Stomach (tissue), 9 donors: Measurements from ENCODE around the gene BORCS8. TPM values are rescaled to one million over a fixed set of nuclear protein-coding genes. Genes with fewer than 3 reads are reported as not detected.

Experiments used
- DNase-seq, 2 donors: peaks; one replicate each; pipeline versions ENCODE4 v3.0.0 to v3.0.0-alpha.2; 2013 to 2019
- H3K27ac ChIP-seq, 5 donors: fragments of 200-600 bp in 4 of 5; sonication (generic) in 4 of 5; one replicate each; pipeline ENCODE4 v1.5.1; 2013 to 2019; ENCODE audit warnings: mild to moderate bottlenecking in 1 of 5, moderate library complexity in 1 of 5
- H3K27me3 ChIP-seq, 3 donors: fragments of 200-600 bp; sonication (generic); one replicate each; pipeline ENCODE4 v1.5.1; 2017 to 2019; ENCODE audit warnings: mixed run types in 1 of 3
- H3K36me3 ChIP-seq, 4 donors: fragments of 200-600 bp; sonication (generic); 1 replicate in 3 of 4; 2 replicates in 1 of 4; pipeline ENCODE4 v1.5.1; 2016 to 2019
- H3K4me1 ChIP-seq, 4 donors: fragments of 200-600 bp; sonication (generic); one replicate each; pipeline ENCODE4 v1.5.1; 2016 to 2019
- H3K4me3 ChIP-seq, 4 donors: fragments of 200-600 bp; sonication (generic) in 3 of 4; one replicate each; pipeline ENCODE4 v1.5.1; 2016 to 2019; ENCODE audit warnings: mild to moderate bottlenecking in 1 of 4
- H3K9me3 ChIP-seq, 4 donors: fragments of 200-600 bp; sonication (generic); one replicate each; pipeline ENCODE4 v1.5.1; 2016 to 2019
- EP300 ChIP-seq: sonication (generic); formaldehyde crosslinking; IDR thresholded peaks from one replicate; pipeline ENCODE4 v1.6.1; 2017; ENCODE audit warnings: antibody characterized with exemption
- POLR2A ChIP-seq, 4 donors: fragments of 450-650 bp; IDR thresholded peaks; one replicate each; pipeline ENCODE4 v1.6.1; 2016; ENCODE audit warnings: antibody characterized with exemption in 4 of 4, control low read depth in 2 of 4, mild to moderate bottlenecking in 1 of 4, moderate library complexity in 1 of 4
- POLR2AphosphoS5 ChIP-seq, 3 donors: sonication (generic); formaldehyde crosslinking; IDR thresholded peaks; one replicate each; pipeline ENCODE4 v1.6.1; 2016; ENCODE audit warnings: antibody characterized with exemption in 3 of 3
- WGBS, 5 donors: extraction: QIAGEN DNeasy Blood & Tissue Kit in 3 of 5; methylation state at CpG; one replicate each; pipeline versions ENCODE4 v1.1.5 to v1.1.7; 2013 to 2018; 5-methylcytosine and 5-hydroxymethylcytosine counted together
- intact Hi-C: fragments of 100-400 bp; cut with DNase I; formaldehyde crosslinking; loops from one replicate; pipeline ENCODE4 v1.15.1; 2023; ENCODE audit warnings: low total_unique reads
- polyA plus RNA-seq, 3 donors: library from polyadenylated mRNA; stranded (reverse); fragments of 200-250 nt; gene quantifications; one replicate each; pipeline ENCODE4 v1.2.3, GENCODE V29; 2013
- total RNA-seq, 5 donors: library from RNA; depleted of rRNA; stranded (reverse); fragments of >200 nt; gene quantifications; one replicate each; pipeline versions ENCODE4 v1.1.0 to v1.2.3, GENCODE V29; 2014 to 2016
- TF ChIP-seq, protein P1 (sequence below), 7 experiments: fragments of 450-650 bp in 4 of 7; fragments of 200-600 bp in 3 of 7; sonication (generic) in 3 of 7; IDR thresholded peaks; one replicate each; pipeline ENCODE4 v1.5.1; 2016 to 2019; ENCODE audit warnings: antibody characterized with exemption in 7 of 7, control low read depth in 2 of 7, mild to moderate bottlenecking in 1 of 7
- donor health status: healthy with polysubstance abuse.
- donor health status: Bipolar disorder and iron deficiency.
- donor health status: healthy.

Gene BORCS8
- total and polyA plus RNA-seq, 8 donors: 8.3 to 96.9 (median 28.1) TPM

DNA sequence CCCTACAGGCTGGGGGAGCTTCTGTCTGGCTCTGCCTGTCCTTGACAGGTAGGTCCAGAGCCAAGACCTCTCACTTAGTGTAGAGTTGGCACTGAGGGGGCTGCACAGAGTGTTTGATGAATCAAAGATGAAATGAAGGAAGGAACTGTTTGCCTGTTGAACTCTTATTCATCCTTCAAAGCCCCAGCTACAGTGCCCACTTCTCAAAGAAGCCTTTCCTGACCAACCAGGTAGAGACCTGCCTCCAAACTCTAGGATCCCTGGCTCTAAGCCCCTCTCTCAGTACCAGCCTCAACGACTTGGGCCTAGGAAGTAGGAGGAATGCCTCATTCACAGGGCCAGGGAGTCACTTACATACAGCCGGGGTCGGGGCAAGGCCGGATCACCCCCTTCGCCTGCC is 44.6 kb downstream of the BORCS8 start:
- no peak for TF ChIP-seq EP300
- Histone ChIP-seq H3K27me3 (no peaks in the 10 kb centered on the region), H3K4me3 (no peak overlapping the region), H3K27ac (no peak overlapping the region), H3K4me1 (peaks cover 0 to 11% (median 9%) of the 10 kb centered on the region in 4 donors), H3K36me3 (peaks cover 0 to 33% (median 31%) of the 10 kb centered on the region in 4 donors), H3K9me3 (no peaks in the 10 kb centered on the region)
- DNase-seq: no peak
- intact Hi-C loops: no loop called here
- WGBS, 5 donors: 91 to 97% (median 94%) methylated on average over 5 of the region's 5 CpGs

GRCh38 chr19:19146865-19147264 is 45.1 kb downstream of the BORCS8 start:
- TF ChIP-seq, protein P1, sequence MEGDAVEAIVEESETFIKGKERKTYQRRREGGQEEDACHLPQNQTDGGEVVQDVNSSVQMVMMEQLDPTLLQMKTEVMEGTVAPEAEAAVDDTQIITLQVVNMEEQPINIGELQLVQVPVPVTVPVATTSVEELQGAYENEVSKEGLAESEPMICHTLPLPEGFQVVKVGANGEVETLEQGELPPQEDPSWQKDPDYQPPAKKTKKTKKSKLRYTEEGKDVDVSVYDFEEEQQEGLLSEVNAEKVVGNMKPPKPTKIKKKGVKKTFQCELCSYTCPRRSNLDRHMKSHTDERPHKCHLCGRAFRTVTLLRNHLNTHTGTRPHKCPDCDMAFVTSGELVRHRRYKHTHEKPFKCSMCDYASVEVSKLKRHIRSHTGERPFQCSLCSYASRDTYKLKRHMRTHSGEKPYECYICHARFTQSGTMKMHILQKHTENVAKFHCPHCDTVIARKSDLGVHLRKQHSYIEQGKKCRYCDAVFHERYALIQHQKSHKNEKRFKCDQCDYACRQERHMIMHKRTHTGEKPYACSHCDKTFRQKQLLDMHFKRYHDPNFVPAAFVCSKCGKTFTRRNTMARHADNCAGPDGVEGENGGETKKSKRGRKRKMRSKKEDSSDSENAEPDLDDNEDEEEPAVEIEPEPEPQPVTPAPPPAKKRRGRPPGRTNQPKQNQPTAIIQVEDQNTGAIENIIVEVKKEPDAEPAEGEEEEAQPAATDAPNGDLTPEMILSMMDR (IDR thresholded peaks at IDR 0.05): no peak
- TF ChIP-seq POLR2A (IDR thresholded peaks at IDR 0.05) (no peak), POLR2AphosphoS5 (IDR thresholded peaks at IDR 0.05) (no peak), EP300 (no peak)
- Histone ChIP-seq H3K4me1 (peaks cover 0 to 11% (median 9%) of the 10 kb centered on the region in 4 donors), H3K36me3 (peaks cover 0 to 33% (median 31%) of the 10 kb centered on the region in 4 donors), H3K27ac (no peak overlapping the region), H3K27me3 (no peaks in the 10 kb centered on the region), H3K4me3 (no peak overlapping the region), H3K9me3 (no peaks in the 10 kb centered on the region)
- WGBS, 5 donors: 94 to 100% (median 98%) methylated on average over 5 to 7 of the region's 7 CpGs
- intact Hi-C loops: no loop called here
- DNase-seq: no peak

- H3K4me1 ChIP-seq: peaks cover 0 to 11% (median 9%) of the 10 kb centered on the region in 4 donors
- peaks cover 0 to 33% (median 31%) of the 10 kb centered on the region in 4 donors for H3K36me3 ChIP-seq
- no peaks in the 10 kb centered on the region for H3K27me3 ChIP-seq
- H3K9me3 ChIP-seq: no peaks in the 10 kb centered on the region
- TF ChIP-seq POLR2A (IDR thresholded peaks at IDR 0.05) (no peak), POLR2AphosphoS5 (IDR thresholded peaks at IDR 0.05) (peak in 1 of 3 donors; percentile 37)
- TF ChIP-seq, protein P1 (IDR thresholded peaks at IDR 0.05): peak in 6 of 7 experiments; percentile 83 to 98 (median 96)
- intact Hi-C loops: no loop called here
- peak; percentile 88 to 91 for DNase-seq
- 32 to 51% (median 35%) methylated on average over 35 to 47 of the region's 47 CpGs for WGBS, 5 donors
- peak overlapping the region in 2 of 4 donors; percentile 24 to 25 for H3K4me3 ChIP-seq
- H3K27ac ChIP-seq: no peak overlapping the region
These were observed 46.0 kb downstream of the BORCS8 start for GRCh38 chr19:19145684-19146608.

GRCh38 chr19:19145281-19145680 is 46.7 kb downstream of the BORCS8 start:
- no peak for DNase-seq
- no peaks in the 10 kb centered on the region for H3K9me3 ChIP-seq

More at GRCh38 chr19:19145281-19145680, 46.7 kb downstream of the BORCS8 start:
- H3K36me3 ChIP-seq: peaks cover 0 to 33% (median 31%) of the 10 kb centered on the region in 4 donors
- TF ChIP-seq, protein P1 (IDR thresholded peaks at IDR 0.05): no peak
- TF ChIP-seq POLR2AphosphoS5 (IDR thresholded peaks at IDR 0.05): no peak
- TF ChIP-seq EP300: no peak
- no peak for TF ChIP-seq POLR2A (IDR thresholded peaks at IDR 0.05)
- no peak overlapping the region for H3K4me3 ChIP-seq
- peaks cover 0 to 11% (median 9%) of the 10 kb centered on the region in 4 donors for H3K4me1 ChIP-seq
- 84 to 91% (median 89%) methylated on average over 13 to 17 of the region's 17 CpGs for WGBS, 5 donors
- intact Hi-C loops: no loop called here
- no peaks in the 10 kb centered on the region for H3K27me3 ChIP-seq
- H3K27ac ChIP-seq: no peak overlapping the region
